GM12878 (cell line): ENCODE measurements around the gene SNRNP35. TPM values are rescaled to one million over a fixed set of nuclear protein-coding genes. Genes with fewer than 3 reads are reported as not detected.
"Not testable (repeated sequence)": the region's sequence is repeated elsewhere in the genome, so short reads cannot be mapped to it uniquely, and the experiment has no call there.

Source experiments
- ATAC-seq: fragments of 200-7000 bp; cut with Tn5 transposase; 3 replicates; pipeline ENCODE4 v1.9.1; 2020; ENCODE audit warnings: mild to moderate bottlenecking, moderate library complexity
- BruUV-seq: library from RNA; stranded (reverse); fragments of 400-500 nt; replicated peaks from 2 replicates; lab custom pipeline; 2021; lab: Mats Ljungman, UMichigan
- CTCF ChIA-PET: fragments of 300-600 bp; sonication (Branson Sonifier 250); formaldehyde crosslinking; extraction: SDS; loops from one replicate; lab custom pipeline; 2021; ENCODE audit warnings: inconsistent platforms; lab: Yijun Ruan, JAX
- POLR2A ChIA-PET: fragments of 350-600 bp; formaldehyde crosslinking; extraction: SDS; loops from one replicate; lab custom pipeline; 2021; ENCODE audit warnings: inconsistent platforms; lab: Charles Lee
- RAD21 ChIA-PET: fragments of 300-600 bp; sonication (Branson Sonifier 250); formaldehyde crosslinking; loops from one replicate; lab custom pipeline; 2023; ENCODE audit warnings: antibody characterized with exemption; ENCODE audit not compliant: unreplicated experiment; lab: Charles Lee
- SMC1A ChIA-PET: fragments of 300-600 bp; sonication (Branson Sonifier 250); formaldehyde crosslinking; loops from one replicate; lab custom pipeline; 2023; ENCODE audit not compliant: unreplicated experiment, uncharacterized antibody; lab: Charles Lee
- DNase-seq: peaks from one replicate; pipeline ENCODE4 v3.0.0-alpha.2; 2011; ENCODE audit warnings: low read depth, low spot score
- FAIRE-seq: peaks from 3 replicates; lab custom pipeline; 2011; peaks lifted over from hg19 to GRCh38; lab: Jason Lieb, UNC
- H2AFZ ChIP-seq: 2 replicates; pipeline ENCODE4 v1.6.0; 2011; ENCODE audit warnings: low read depth, low read length, control low read depth; ENCODE audit not compliant: control insufficient read depth
- H3K27ac ChIP-seq: 2 replicates; pipeline ENCODE4 v1.5.1; 2011; ENCODE audit warnings: control low read depth; ENCODE audit not compliant: control insufficient read depth, insufficient read depth
- H3K27me3 ChIP-seq, 2 experiments: replicated peaks in 1 of 2; 2 replicates each; pipeline versions ENCODE4 v1.6.0 to v1.6.1; 2011; ENCODE audit warnings: low read length in 1 of 2; ENCODE audit not compliant: control insufficient read depth in 2 of 2, insufficient read depth in 2 of 2
- H3K36me3 ChIP-seq, 2 experiments: 2 replicates each; pipeline ENCODE4 v1.5.1; 2011; ENCODE audit warnings: low read length in 1 of 2; ENCODE audit not compliant: control insufficient read depth in 2 of 2, insufficient read depth in 2 of 2
- H3K4me1 ChIP-seq: 2 replicates; pipeline ENCODE4 v1.6.1; 2011; ENCODE audit warnings: mild to moderate bottlenecking, low read length, moderate library complexity, mixed read lengths; ENCODE audit not compliant: control insufficient read depth, insufficient read depth
- H3K4me2 ChIP-seq: 2 replicates; pipeline ENCODE4 v1.6.0; 2011; ENCODE audit warnings: control low read depth; ENCODE audit not compliant: control insufficient read depth, insufficient read depth
- H3K4me3 ChIP-seq: fragments of 200-600 bp; sonication (generic); 2 replicates; pipeline ENCODE4 v1.5.1; 2016
- H3K79me2 ChIP-seq: 2 replicates; pipeline ENCODE4 v1.6.0; 2011; ENCODE audit warnings: low read length; ENCODE audit not compliant: control insufficient read depth, insufficient read depth
- H3K9ac ChIP-seq: 2 replicates; pipeline ENCODE4 v1.8.0; 2011; ENCODE audit warnings: low read length, control low read depth, mixed read lengths; ENCODE audit not compliant: control insufficient read depth, insufficient read depth
- H3K9me3 ChIP-seq: replicated peaks from 3 replicates; pipeline ENCODE4 v1.5.1; 2011; ENCODE audit warnings: mild to moderate bottlenecking, low read length; ENCODE audit not compliant: control insufficient read depth, insufficient read depth
- H4K20me1 ChIP-seq: 2 replicates; pipeline ENCODE4 v1.6.0; 2011; ENCODE audit not compliant: control insufficient read depth, insufficient read depth
- CHD4 ChIP-seq: fragments of 200-600 bp; sonication (generic); IDR thresholded peaks from 2 replicates; pipeline ENCODE4 v1.6.1; 2016; ENCODE audit warnings: mild to moderate bottlenecking
- DPF2 ChIP-seq: fragments of 450-650 bp; IDR thresholded peaks from 2 replicates; pipeline ENCODE4 v1.6.1; 2017; ENCODE audit warnings: mild to moderate bottlenecking
- RAD51 ChIP-seq: fragments of 450-650 bp; IDR thresholded peaks from 2 replicates; pipeline ENCODE4 v1.6.1; 2016; ENCODE audit warnings: moderate library complexity, mild to moderate bottlenecking, inconsistent platforms
- RB1 ChIP-seq: fragments of 450-650 bp; formaldehyde crosslinking; IDR thresholded peaks from 2 replicates; pipeline ENCODE4 v1.6.1; 2017; ENCODE audit warnings: mild to moderate bottlenecking, borderline replicate concordance
- RBBP5 ChIP-seq: fragments of 200-600 bp; sonication (generic); conservative IDR thresholded peaks from 2 replicates; pipeline ENCODE4 v1.6.1; 2016
- ZNF24 ChIP-seq: fragments of 450-650 bp; IDR thresholded peaks from 2 replicates; pipeline ENCODE4 v1.6.1; 2017; ENCODE audit warnings: antibody characterized with exemption, mild to moderate bottlenecking
- WGBS: methylation state at CpG from one replicate; pipeline ENCODE4 v1.1.6; 2016; ENCODE audit warnings: low lambda C conversion rate; ENCODE audit not compliant: insufficient replicate concordance, insufficient coverage; ENCODE audit errors: missing lambda C conversion rate; 5-methylcytosine and 5-hydroxymethylcytosine counted together
- in situ Hi-C: fragments of 300-500 bp; cut with MboI; formaldehyde crosslinking; loops from 9 replicates; pipeline ENCODE4 v1.14.3; 2018; ENCODE audit warnings: mixed read lengths
- intact Hi-C: fragments of 100-400 bp; cut with micrococcal nuclease; formaldehyde crosslinking; loops from one replicate; pipeline ENCODE4 v1.14.2; 2022; ENCODE audit not compliant: unreplicated experiment
- polyA plus RNA-seq, 11 experiments: library from polyadenylated mRNA; depleted of rRNA in 4 of 11; unstranded in 6 of 11; stranded (reverse) in 5 of 11; fragments of >200 nt; fragmentation: Nextera tagmentation in 4 of 11; fragmentation: Illumina TruSeq in 1 of 11; extraction: Ambion mirVana in 4 of 11; extraction: Trizol in 1 of 11; gene quantifications; 1 replicate in 1 of 11; 2 replicates in 10 of 11; pipeline versions ENCODE4 v1.2.1 to v1.2.3, GENCODE V29; 2011 to 2016; ENCODE audit warnings: inconsistent platforms in 2 of 11, missing spikeins in 2 of 11, low read depth in 1 of 11
- total RNA-seq, 4 experiments: library from RNA; depleted of rRNA in 3 of 4; stranded (reverse); fragments of >200 nt in 3 of 4; fragmentation: Illumina TruSeq in 1 of 4; extraction: Trizol in 1 of 4; gene quantifications; 2 replicates each; pipeline versions ENCODE4 v1.2.1 to v1.2.3, GENCODE V29; 2013 to 2021
- TF ChIP-seq, protein P1 (sequence below): fragments of 450-650 bp; IDR thresholded peaks from 2 replicates; pipeline ENCODE4 v1.6.1; 2017; ENCODE audit warnings: mild to moderate bottlenecking, moderate library complexity
- TF ChIP-seq, protein P2 (sequence below): IDR thresholded peaks from 2 replicates; pipeline ENCODE4 v1.6.1; 2011; ENCODE audit warnings: borderline replicate concordance, low read depth, mild to moderate bottlenecking, moderate library complexity, mixed read lengths, low read length; ENCODE audit not compliant: insufficient read depth; ENCODE audit errors: extremely low read length

The SNRNP35 gene
- total and polyA plus RNA-seq, 10 of the 15 experiments (the other 5 are each of a cell fraction or from before 2014, with no cell fraction given): 21.6 to 49.6 (median 29.0) TPM

DNA sequence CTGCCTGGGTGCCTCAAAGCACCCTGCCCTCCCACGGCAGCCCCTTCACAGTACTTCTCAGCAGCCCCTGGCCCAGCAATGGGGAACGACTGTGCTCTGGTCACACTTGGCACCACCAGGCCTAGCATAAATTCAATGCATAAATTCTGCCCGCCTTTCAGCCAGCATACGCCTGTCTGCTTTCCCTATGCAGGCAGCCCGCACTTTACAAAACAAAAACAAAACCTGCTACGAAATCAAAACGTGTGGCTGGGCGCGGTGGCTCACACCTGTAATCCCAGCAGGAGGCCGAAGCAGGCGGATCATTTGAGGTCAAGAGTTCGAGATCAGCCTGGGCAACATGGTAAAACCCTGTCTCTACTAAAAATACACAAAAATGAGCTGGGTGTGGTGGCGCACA lies 33.5 kb downstream of the SNRNP35 start (continued):
- no peak for TF ChIP-seq DPF2
- TF ChIP-seq, protein P1, sequence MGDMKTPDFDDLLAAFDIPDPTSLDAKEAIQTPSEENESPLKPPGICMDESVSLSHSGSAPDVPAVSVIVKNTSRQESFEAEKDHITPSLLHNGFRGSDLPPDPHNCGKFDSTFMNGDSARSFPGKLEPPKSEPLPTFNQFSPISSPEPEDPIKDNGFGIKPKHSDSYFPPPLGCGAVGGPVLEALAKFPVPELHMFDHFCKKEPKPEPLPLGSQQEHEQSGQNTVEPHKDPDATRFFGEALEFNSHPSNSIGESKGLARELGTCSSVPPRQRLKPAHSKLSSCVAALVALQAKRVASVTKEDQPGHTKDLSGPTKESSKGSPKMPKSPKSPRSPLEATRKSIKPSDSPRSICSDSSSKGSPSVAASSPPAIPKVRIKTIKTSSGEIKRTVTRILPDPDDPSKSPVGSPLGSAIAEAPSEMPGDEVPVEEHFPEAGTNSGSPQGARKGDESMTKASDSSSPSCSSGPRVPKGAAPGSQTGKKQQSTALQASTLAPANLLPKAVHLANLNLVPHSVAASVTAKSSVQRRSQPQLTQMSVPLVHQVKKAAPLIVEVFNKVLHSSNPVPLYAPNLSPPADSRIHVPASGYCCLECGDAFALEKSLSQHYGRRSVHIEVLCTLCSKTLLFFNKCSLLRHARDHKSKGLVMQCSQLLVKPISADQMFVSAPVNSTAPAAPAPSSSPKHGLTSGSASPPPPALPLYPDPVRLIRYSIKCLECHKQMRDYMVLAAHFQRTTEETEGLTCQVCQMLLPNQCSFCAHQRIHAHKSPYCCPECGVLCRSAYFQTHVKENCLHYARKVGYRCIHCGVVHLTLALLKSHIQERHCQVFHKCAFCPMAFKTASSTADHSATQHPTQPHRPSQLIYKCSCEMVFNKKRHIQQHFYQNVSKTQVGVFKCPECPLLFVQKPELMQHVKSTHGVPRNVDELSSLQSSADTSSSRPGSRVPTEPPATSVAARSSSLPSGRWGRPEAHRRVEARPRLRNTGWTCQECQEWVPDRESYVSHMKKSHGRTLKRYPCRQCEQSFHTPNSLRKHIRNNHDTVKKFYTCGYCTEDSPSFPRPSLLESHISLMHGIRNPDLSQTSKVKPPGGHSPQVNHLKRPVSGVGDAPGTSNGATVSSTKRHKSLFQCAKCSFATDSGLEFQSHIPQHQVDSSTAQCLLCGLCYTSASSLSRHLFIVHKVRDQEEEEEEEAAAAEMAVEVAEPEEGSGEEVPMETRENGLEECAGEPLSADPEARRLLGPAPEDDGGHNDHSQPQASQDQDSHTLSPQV: no peak
- TF ChIP-seq RAD51: no peak
- TF ChIP-seq, protein P2, sequence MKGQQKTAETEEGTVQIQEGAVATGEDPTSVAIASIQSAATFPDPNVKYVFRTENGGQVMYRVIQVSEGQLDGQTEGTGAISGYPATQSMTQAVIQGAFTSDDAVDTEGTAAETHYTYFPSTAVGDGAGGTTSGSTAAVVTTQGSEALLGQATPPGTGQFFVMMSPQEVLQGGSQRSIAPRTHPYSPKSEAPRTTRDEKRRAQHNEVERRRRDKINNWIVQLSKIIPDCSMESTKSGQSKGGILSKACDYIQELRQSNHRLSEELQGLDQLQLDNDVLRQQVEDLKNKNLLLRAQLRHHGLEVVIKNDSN: no peak
- no peak for TF ChIP-seq RB1
- TF ChIP-seq CHD4: no peak
- no peak for TF ChIP-seq ZNF24
- TF ChIP-seq RBBP5: no peak

DNA sequence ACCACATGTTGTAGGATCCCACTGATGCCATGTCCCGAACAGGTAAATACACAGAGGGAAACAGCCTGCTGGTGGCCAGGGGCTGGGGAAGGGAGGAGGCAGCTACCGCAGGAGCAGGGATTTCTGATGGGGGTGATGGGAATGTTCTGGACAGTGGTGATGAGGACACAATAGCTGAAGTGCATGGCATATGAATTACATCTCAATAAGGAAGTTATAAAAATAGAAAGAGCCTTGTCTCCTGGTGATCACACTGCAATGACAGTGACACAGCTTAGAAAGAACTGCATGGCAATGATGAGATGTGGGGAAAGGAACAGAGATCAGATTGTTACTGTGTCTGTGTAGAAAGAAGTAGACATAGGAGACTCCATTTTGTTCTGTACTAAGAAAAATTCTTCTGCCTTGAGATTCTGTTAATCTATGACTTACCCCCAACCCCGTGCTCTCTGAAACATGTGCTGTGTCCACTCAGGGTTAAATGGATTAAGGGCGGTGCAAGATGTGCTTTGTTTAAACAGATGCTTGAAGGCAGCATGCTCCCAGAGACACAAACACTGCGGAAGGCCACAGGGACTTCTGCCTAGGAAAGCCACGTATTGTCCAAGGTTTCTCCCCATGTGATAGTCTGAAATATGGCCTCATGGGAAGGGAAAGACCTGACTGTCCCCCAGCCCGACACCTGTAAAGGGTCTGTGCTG lies 34.5 kb downstream of the SNRNP35 start:
- H3K27ac ChIP-seq, RAD21 ChIA-PET, H3K9ac ChIP-seq, H3K4me3 ChIP-seq, in situ Hi-C loops, CTCF ChIA-PET, BruUV-seq, H4K20me1 ChIP-seq, ATAC-seq, intact Hi-C loops, SMC1A ChIA-PET, H3K4me2 ChIP-seq, H3K36me3 ChIP-seq, DNase-seq, H2AFZ ChIP-seq, H3K79me2 ChIP-seq, H3K9me3 ChIP-seq, FAIRE-seq, H3K27me3 ChIP-seq, H3K4me1 ChIP-seq: not testable (repeated sequence)
- WGBS: 75% methylated on average over 7 of the region's 7 CpGs
- POLR2A ChIA-PET: interaction anchor here (0.5 kb wide), 1 partner anchor 11 kb away, joined by 3 read pairs; no protein-coding TSS in a partner anchor
